Measurements from ENCODE around the gene NANOS1.

GRCh38 chr10:119051775-119052174 lies 22.3 kb downstream of the NANOS1 start:
- TF ChIP-seq CTCF (IDR thresholded peaks at IDR 0.05; ENCODE audit: borderline replicate concordance, extremely low read depth, low read length, poor library complexity, severe bottlenecking) (no peak), EZH2 (IDR thresholded peaks at IDR 0.05; ENCODE audit: borderline replicate concordance, low read depth, low read length, severe bottlenecking) (no peak)

Measured in DND-41 (cell line).